ENCODE results near the gene SVBP.

SVBP gene

DNA sequence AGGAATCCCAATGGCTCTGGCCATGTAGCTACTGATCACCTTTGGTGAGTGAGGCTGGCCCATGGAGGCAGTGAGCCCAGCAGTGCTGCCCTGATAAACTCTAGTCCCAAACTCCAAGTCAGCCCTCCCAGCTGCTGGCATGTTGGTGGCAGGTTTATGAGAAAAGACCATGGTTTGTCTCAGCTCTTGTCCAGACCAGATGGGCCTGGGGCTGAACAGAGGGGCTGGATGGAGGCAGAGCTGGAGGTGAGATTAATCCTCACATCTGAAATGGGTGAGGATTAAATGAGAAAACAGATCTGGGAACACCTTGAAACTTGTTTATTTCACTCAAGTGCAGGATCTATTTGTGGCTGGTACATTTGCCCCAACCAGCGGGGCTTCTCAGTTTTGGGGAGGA is 29.2 kb downstream of the SVBP start:
- Histone ChIP-seq H3K9me3 (ENCODE audit: severe bottlenecking) (no peaks in the 10 kb centered on the region), H3K27me3 (ENCODE audit: insufficient read depth, poor library complexity, severe bottlenecking) (no peaks in the 10 kb centered on the region), H3K4me3 (ENCODE audit: severe bottlenecking) (no peak overlapping the region), H3K27ac (ENCODE audit: poor library complexity, severe bottlenecking) (no peak overlapping the region), H3K4me1 (ENCODE audit: insufficient read depth, poor library complexity, severe bottlenecking) (no peaks in the 10 kb centered on the region), H3K36me3 (ENCODE audit: low read depth) (peaks cover under 1% of the 10 kb centered on the region; the same call in 1 of the 2 replicates)
- TF ChIP-seq, protein P1, sequence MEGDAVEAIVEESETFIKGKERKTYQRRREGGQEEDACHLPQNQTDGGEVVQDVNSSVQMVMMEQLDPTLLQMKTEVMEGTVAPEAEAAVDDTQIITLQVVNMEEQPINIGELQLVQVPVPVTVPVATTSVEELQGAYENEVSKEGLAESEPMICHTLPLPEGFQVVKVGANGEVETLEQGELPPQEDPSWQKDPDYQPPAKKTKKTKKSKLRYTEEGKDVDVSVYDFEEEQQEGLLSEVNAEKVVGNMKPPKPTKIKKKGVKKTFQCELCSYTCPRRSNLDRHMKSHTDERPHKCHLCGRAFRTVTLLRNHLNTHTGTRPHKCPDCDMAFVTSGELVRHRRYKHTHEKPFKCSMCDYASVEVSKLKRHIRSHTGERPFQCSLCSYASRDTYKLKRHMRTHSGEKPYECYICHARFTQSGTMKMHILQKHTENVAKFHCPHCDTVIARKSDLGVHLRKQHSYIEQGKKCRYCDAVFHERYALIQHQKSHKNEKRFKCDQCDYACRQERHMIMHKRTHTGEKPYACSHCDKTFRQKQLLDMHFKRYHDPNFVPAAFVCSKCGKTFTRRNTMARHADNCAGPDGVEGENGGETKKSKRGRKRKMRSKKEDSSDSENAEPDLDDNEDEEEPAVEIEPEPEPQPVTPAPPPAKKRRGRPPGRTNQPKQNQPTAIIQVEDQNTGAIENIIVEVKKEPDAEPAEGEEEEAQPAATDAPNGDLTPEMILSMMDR (IDR thresholded peaks at IDR 0.05; ENCODE audit: poor library complexity, severe bottlenecking), result no peak
- DNase-seq (ENCODE audit: low spot score), result no peak
- no peak for ATAC-seq (ENCODE audit: low read depth)

DNA sequence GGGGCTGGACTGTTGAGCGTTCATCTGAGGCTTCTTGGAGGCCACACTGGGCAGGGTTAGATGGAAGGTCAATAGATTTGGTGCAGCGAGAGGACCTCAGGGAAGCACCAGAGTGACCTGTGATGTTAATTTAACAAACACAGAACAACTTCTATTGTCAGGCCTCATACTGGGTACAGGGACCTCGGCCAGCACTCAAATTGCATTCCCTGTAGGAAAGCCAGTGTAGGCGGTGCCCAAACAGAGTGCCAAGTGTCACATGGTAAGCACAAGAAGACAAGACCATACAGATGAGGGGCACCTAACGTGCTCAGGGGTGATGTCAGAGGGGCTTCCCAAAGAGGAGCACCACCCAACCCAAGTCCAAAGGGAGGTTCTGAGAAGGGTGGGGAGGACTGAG is 31.1 kb downstream of the SVBP start:
- Histone ChIP-seq H3K4me3 (ENCODE audit: severe bottlenecking) (no peak overlapping the region), H3K27me3 (ENCODE audit: insufficient read depth, poor library complexity, severe bottlenecking) (no peaks in the 10 kb centered on the region), H3K36me3 (ENCODE audit: low read depth) (peaks cover 5% of the 10 kb centered on the region; the same call in 1 of the 2 replicates), H3K27ac (ENCODE audit: poor library complexity, severe bottlenecking) (no peak overlapping the region), H3K9me3 (ENCODE audit: severe bottlenecking) (no peaks in the 10 kb centered on the region), H3K4me1 (ENCODE audit: insufficient read depth, poor library complexity, severe bottlenecking) (no peaks in the 10 kb centered on the region)
- TF ChIP-seq, protein P1 (IDR thresholded peaks at IDR 0.05; ENCODE audit: poor library complexity, severe bottlenecking), result no peak
- DNase-seq (ENCODE audit: low spot score) (no peak), ATAC-seq (ENCODE audit: low read depth) (no peak)

DNA sequence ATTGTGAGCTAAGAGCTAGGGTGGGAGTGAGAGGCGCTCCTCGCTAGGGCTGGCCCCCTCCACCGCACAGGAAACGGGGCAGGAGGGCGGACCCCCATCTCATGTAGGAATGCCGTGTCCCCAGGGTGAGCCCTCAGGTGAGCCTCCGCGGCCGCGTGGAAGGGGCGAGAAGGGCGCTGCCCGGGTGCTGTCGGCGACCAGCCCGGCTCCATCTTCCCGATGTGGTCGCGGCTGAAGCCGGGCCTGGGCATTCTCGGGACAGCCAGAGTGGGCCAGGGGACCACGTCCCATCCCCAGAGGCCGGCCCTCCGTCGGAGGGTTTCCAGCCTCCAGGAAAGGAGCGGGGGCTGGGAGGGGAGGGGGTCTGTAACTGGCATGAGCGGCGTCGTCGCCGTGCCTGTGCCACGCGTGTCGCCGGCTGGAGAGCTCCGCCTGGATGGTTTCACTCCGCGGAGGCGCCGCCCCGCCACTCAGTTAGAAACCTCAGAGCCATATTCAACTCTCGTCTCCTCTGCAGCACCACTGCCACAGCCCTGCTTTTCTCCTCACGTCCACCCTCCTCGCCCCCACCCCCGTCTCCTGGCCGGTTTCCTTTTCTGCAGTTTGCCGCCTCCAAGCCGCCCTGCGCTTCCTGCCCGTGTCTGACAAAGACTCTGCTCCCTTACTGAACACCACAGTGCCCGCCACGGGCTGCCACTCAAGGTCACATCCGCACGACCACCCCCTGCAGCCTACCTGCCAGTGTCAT is 32.1 kb downstream of the SVBP start, which contains the start of gene TMEM269:
Gene TMEM269, plus strand, starts transcription at position 46 of the 748 bp plus-strand sequence. CDS start 4,903 bp downstream, outside the sequence.
- TF ChIP-seq, protein P1 (IDR thresholded peaks at IDR 0.05; ENCODE audit: poor library complexity, severe bottlenecking), result no peak
- ATAC-seq (ENCODE audit: low read depth), result peak; percentile 43
- Histone ChIP-seq H3K36me3 (ENCODE audit: low read depth) (peaks cover 5% of the 10 kb centered on the region; the same call in 1 of the 2 replicates), H3K4me3 (ENCODE audit: severe bottlenecking) (peak within 1 kb of the TSS; percentile 10), H3K9me3 (ENCODE audit: severe bottlenecking) (no peaks in the 10 kb centered on the region), H3K27me3 (ENCODE audit: insufficient read depth, poor library complexity, severe bottlenecking) (no peaks in the 10 kb centered on the region), H3K4me1 (ENCODE audit: insufficient read depth, poor library complexity, severe bottlenecking) (no peaks in the 10 kb centered on the region), H3K27ac (ENCODE audit: poor library complexity, severe bottlenecking) (no peak within 1 kb of the TSS)
- no peak for DNase-seq (ENCODE audit: low spot score)

DNA sequence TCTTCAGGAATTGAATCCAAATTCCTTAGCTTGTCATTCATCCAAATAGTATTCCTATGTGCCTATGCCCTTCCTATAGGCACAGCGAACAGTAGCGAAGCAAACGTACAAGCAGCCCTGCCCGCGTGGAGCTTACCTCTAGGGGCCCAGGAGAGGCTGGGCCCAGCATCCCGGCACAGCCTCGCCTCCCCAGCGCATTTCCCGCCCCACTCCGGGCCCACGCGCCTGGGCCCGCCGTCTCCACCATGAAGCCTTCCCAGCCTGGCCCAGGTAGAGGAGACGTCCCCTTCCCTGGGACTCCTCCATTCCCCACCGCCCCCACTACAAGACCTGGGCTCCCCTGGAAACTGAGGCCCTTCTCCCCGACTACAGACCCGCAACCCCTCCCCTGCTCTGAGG is 32.7 kb downstream of the SVBP start:
- no peaks in the 10 kb centered on the region for H3K4me1 ChIP-seq (ENCODE audit: insufficient read depth, poor library complexity, severe bottlenecking)
- ATAC-seq (ENCODE audit: low read depth) (no peak), DNase-seq (ENCODE audit: low spot score) (no peak)
- H3K9me3 ChIP-seq (ENCODE audit: severe bottlenecking), result no peaks in the 10 kb centered on the region
- TF ChIP-seq, protein P1 (IDR thresholded peaks at IDR 0.05; ENCODE audit: poor library complexity, severe bottlenecking), result no peak
- peaks cover 5% of the 10 kb centered on the region; the same call in 1 of the 2 replicates for H3K36me3 ChIP-seq (ENCODE audit: low read depth)
- no peaks in the 10 kb centered on the region for H3K27me3 ChIP-seq (ENCODE audit: insufficient read depth, poor library complexity, severe bottlenecking)
- H3K4me3 ChIP-seq (ENCODE audit: severe bottlenecking), result no peak overlapping the region
- H3K27ac ChIP-seq (ENCODE audit: poor library complexity, severe bottlenecking), result no peak overlapping the region

DNA sequence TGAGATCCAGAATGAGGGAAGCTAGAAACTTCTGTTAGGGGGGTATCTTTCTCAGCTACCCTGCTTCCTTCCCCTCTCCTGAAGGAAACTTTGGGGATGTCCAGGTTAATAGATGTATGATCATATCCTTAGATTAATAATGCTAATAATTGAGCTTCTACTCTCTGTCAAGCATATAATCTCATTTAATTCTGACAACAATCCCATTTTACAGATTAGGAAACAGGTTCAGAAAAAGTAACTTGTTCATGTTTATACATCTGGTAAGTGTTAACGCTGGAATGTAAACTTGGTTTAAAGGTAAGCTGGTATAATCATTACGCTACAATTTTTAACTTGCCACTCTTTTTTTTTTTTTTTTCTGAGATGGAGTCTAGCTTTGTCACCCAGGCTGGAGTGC is 34.1 kb downstream of the SVBP start:
- no peak overlapping the region for H3K27ac ChIP-seq (ENCODE audit: poor library complexity, severe bottlenecking)
- no peaks in the 10 kb centered on the region for H3K4me1 ChIP-seq (ENCODE audit: insufficient read depth, poor library complexity, severe bottlenecking)
- no peaks in the 10 kb centered on the region for H3K27me3 ChIP-seq (ENCODE audit: insufficient read depth, poor library complexity, severe bottlenecking)
- peaks cover 10% of the 10 kb centered on the region; the same call in 1 of the 2 replicates for H3K36me3 ChIP-seq (ENCODE audit: low read depth)
- no peak for DNase-seq (ENCODE audit: low spot score)
- TF ChIP-seq, protein P1 (IDR thresholded peaks at IDR 0.05; ENCODE audit: poor library complexity, severe bottlenecking), result no peak
- H3K9me3 ChIP-seq (ENCODE audit: severe bottlenecking), result no peaks in the 10 kb centered on the region
- ATAC-seq (ENCODE audit: low read depth), result no peak
- no peak overlapping the region for H3K4me3 ChIP-seq (ENCODE audit: severe bottlenecking)

Data from RWPE2 (cell line).